Activated naive CD4-positive, alpha-beta T cell treated with anti-CD3 and anti-CD28 coated beads, Interleukin-2, amount 50 U/mL, for 16 hours (primary cell): ENCODE data around the gene DPP6.
"Not testable (repeated sequence)": the region's sequence is repeated elsewhere in the genome, so short reads cannot be mapped to it uniquely, and the experiment has no call there.

Experiments used
- DNase-seq: peaks from one replicate; pipeline ENCODE4 v3.0.0-alpha.2; 2020

Gene DPP6

GRCh38 chr7:154078523-154078922 is 26.3 kb downstream of the DPP6 start:
- not testable (repeated sequence) for DNase-seq

GRCh38 chr7:154080249-154080648 is 28.1 kb downstream of the DPP6 start:
- DNase-seq: not testable (repeated sequence)

GRCh38 chr7:154087037-154087725 is 35.0 kb downstream of the DPP6 start:
- not testable (repeated sequence) for DNase-seq

- not testable (repeated sequence) for DNase-seq
Observed at GRCh38 chr7:154092093-154092492, 39.9 kb downstream of the DPP6 start.

- DNase-seq: not testable (repeated sequence)
Observed at GRCh38 chr7:154095201-154095600, 43.0 kb downstream of the DPP6 start.

- not testable (repeated sequence) for DNase-seq
Observed at GRCh38 chr7:154105063-154105462, 52.9 kb downstream of the DPP6 start.

- DNase-seq: not testable (repeated sequence)
Observed at GRCh38 chr7:154109615-154110014, 57.4 kb downstream of the DPP6 start.

- not testable (repeated sequence) for DNase-seq
Observed at GRCh38 chr7:154113732-154114351, 61.6 kb downstream of the DPP6 start.

- DNase-seq: not testable (repeated sequence)
Observed at GRCh38 chr7:154117411-154118390, 65.5 kb downstream of the DPP6 start.

GRCh38 chr7:154120825-154121224 is 68.6 kb downstream of the DPP6 start:
- DNase-seq: not testable (repeated sequence)

GRCh38 chr7:154122720-154123119 is 70.5 kb downstream of the DPP6 start:
- DNase-seq: not testable (repeated sequence)

- not testable (repeated sequence) for DNase-seq
Observed at GRCh38 chr7:154123397-154123796, 71.2 kb downstream of the DPP6 start.

GRCh38 chr7:154129142-154129541 is 76.9 kb downstream of the DPP6 start:
- DNase-seq: not testable (repeated sequence)

- not testable (repeated sequence) for DNase-seq
Observed at GRCh38 chr7:154132617-154133016, 80.4 kb downstream of the DPP6 start.

GRCh38 chr7:154133703-154134277 is 81.6 kb downstream of the DPP6 start:
- not testable (repeated sequence) for DNase-seq

- DNase-seq: not testable (repeated sequence)
Observed at GRCh38 chr7:154134698-154135097, 82.5 kb downstream of the DPP6 start.

- DNase-seq: not testable (repeated sequence)
Observed at GRCh38 chr7:154135646-154136045, 83.4 kb downstream of the DPP6 start.

- DNase-seq: not testable (repeated sequence)
Observed at GRCh38 chr7:154145922-154146706, 93.9 kb downstream of the DPP6 start.

- DNase-seq: not testable (repeated sequence)
Observed at GRCh38 chr7:154146707-154147038, 94.5 kb downstream of the DPP6 start.

- not testable (repeated sequence) for DNase-seq
Observed at GRCh38 chr7:154148791-154149516, 96.8 kb downstream of the DPP6 start.

- not testable (repeated sequence) for DNase-seq
Observed at GRCh38 chr7:154150656-154151055, 98.5 kb downstream of the DPP6 start.
